ENCODE results near the gene MYO3B.
"Not testable (repeated sequence)": the region's sequence is repeated elsewhere in the genome, so short reads cannot be mapped to it uniquely, and the experiment has no call there.

MYO3B gene

GRCh38 chr2:170265321-170265720 is 87.4 kb downstream of the MYO3B start:
- no peak for DNase-seq

- no peak for DNase-seq
These were observed 88.4 kb downstream of the MYO3B start for GRCh38 chr2:170266358-170266757.

- DNase-seq = no peak
These were observed 89.1 kb downstream of the MYO3B start for GRCh38 chr2:170267071-170267470.

GRCh38 chr2:170270278-170270864 is 92.4 kb downstream of the MYO3B start:
- DNase-seq = no peak

- DNase-seq = no peak
These were observed 93.4 kb downstream of the MYO3B start for GRCh38 chr2:170271340-170271739.

GRCh38 chr2:170276056-170276455 is 98.1 kb downstream of the MYO3B start:
- DNase-seq = no peak

- DNase-seq = no peak
These were observed 99.1 kb downstream of the MYO3B start for GRCh38 chr2:170276925-170277629.

GRCh38 chr2:170277951-170278350 is 100.0 kb downstream of the MYO3B start:
- DNase-seq = no peak

GRCh38 chr2:170279615-170280014 is 101.7 kb downstream of the MYO3B start:
- DNase-seq = not testable (repeated sequence)

- DNase-seq = no peak
These were observed 104.9 kb downstream of the MYO3B start for GRCh38 chr2:170282851-170283250.

- no peak for DNase-seq
These were observed 106.3 kb downstream of the MYO3B start for GRCh38 chr2:170284205-170284604.

- no peak for DNase-seq
These were observed 110.9 kb downstream of the MYO3B start for GRCh38 chr2:170288859-170289258.

GRCh38 chr2:170291474-170291873 is 113.5 kb downstream of the MYO3B start:
- no peak for DNase-seq

- no peak for DNase-seq
These were observed 114.5 kb downstream of the MYO3B start for GRCh38 chr2:170292415-170292814.

- no peak for DNase-seq
These were observed 119.5 kb downstream of the MYO3B start for GRCh38 chr2:170297496-170297895.

- DNase-seq = no peak
These were observed 120.2 kb downstream of the MYO3B start for GRCh38 chr2:170298115-170298514.

- no peak for DNase-seq
These were observed 121.0 kb downstream of the MYO3B start for GRCh38 chr2:170298861-170299429.

- DNase-seq = no peak
These were observed 123.0 kb downstream of the MYO3B start for GRCh38 chr2:170300993-170301392.

- DNase-seq = no peak
These were observed 123.7 kb downstream of the MYO3B start for GRCh38 chr2:170301626-170302025.

GRCh38 chr2:170305711-170306110 is 127.8 kb downstream of the MYO3B start:
- DNase-seq = no peak

- no peak for DNase-seq
These were observed 128.4 kb downstream of the MYO3B start for GRCh38 chr2:170306293-170306873.

GRCh38 chr2:170307052-170307451 is 129.1 kb downstream of the MYO3B start:
- DNase-seq = no peak

- no peak for DNase-seq
These were observed 129.8 kb downstream of the MYO3B start for GRCh38 chr2:170307555-170308351.

Data from activated T-cell treated with anti-CD3 and anti-CD28 coated beads, Interleukin-2, amount 50 U/mL, for 48 hours (primary cell).